NCI-H2081 treated with DMSO at 0.1 percent for 48 hours (cell line): ENCODE data around the gene RPA3.
"Not testable (repeated sequence)": the region's sequence is repeated elsewhere in the genome, so short reads cannot be mapped to it uniquely, and the experiment has no call there.

Source experiments
- DNase-seq: peaks from one replicate; lab custom pipeline; 2025; lab: John Stamatoyannopoulos, UW

The RPA3 gene

GRCh38 chr7:7694542-7694941 is 23.9 kb downstream of the RPA3 start:
- no peak for DNase-seq

- no peak for DNase-seq
These were observed 24.5 kb downstream of the RPA3 start for GRCh38 chr7:7693881-7694280.

GRCh38 chr7:7688956-7689355 is 29.5 kb downstream of the RPA3 start:
- DNase-seq, result no peak

- no peak for DNase-seq
These were observed 30.1 kb downstream of the RPA3 start for GRCh38 chr7:7688310-7688709.

GRCh38 chr7:7687800-7688199 is 30.6 kb downstream of the RPA3 start:
- DNase-seq, result no peak

GRCh38 chr7:7686811-7687508 is 31.4 kb downstream of the RPA3 start:
- DNase-seq, result no peak

GRCh38 chr7:7682861-7683260 is 35.5 kb downstream of the RPA3 start:
- no peak for DNase-seq

GRCh38 chr7:7681936-7682329 is 36.5 kb downstream of the RPA3 start:
- no peak for DNase-seq

- peak; percentile 86 for DNase-seq
These were observed 37.0 kb downstream of the RPA3 start for GRCh38 chr7:7681191-7681935.

GRCh38 chr7:7679640-7680039 is 38.8 kb downstream of the RPA3 start:
- DNase-seq, result not testable (repeated sequence)

- no peak for DNase-seq
These were observed 42.7 kb downstream of the RPA3 start for GRCh38 chr7:7675686-7676085.

- no peak for DNase-seq
These were observed 45.2 kb downstream of the RPA3 start for GRCh38 chr7:7673240-7673550.

- DNase-seq, result no peak
These were observed 45.7 kb downstream of the RPA3 start for GRCh38 chr7:7672545-7673239.

- no peak for DNase-seq
These were observed 47.0 kb downstream of the RPA3 start for GRCh38 chr7:7671361-7671760.

- DNase-seq, result no peak
These were observed 47.9 kb downstream of the RPA3 start for GRCh38 chr7:7670490-7670889.

GRCh38 chr7:7668706-7669105 is 49.7 kb downstream of the RPA3 start:
- no peak for DNase-seq

- no peak for DNase-seq
These were observed 51.2 kb downstream of the RPA3 start for GRCh38 chr7:7667187-7667586.

- no peak for DNase-seq
These were observed 53.4 kb downstream of the RPA3 start for GRCh38 chr7:7665031-7665430.

- DNase-seq, result no peak
These were observed 54.1 kb downstream of the RPA3 start for GRCh38 chr7:7664291-7664690.

- no peak for DNase-seq
These were observed 55.9 kb downstream of the RPA3 start for GRCh38 chr7:7662527-7662926.

GRCh38 chr7:7656459-7656858 is 61.9 kb downstream of the RPA3 start:
- DNase-seq, result not testable (repeated sequence)

- DNase-seq, result no peak
These were observed 63.3 kb downstream of the RPA3 start for GRCh38 chr7:7654964-7655715.
